A673 (cell line): ENCODE data around the gene CYP11A1. TPM values are rescaled to one million over a fixed set of nuclear protein-coding genes. Genes with fewer than 3 reads are reported as not detected.

Source experiments
- BruUV-seq: library from RNA; stranded (reverse); fragments of 400-500 nt; replicated peaks from 2 replicates; lab custom pipeline; 2021; lab: Mats Ljungman, UMichigan
- CTCF ChIA-PET: fragments of 300-600 bp; sonication (Branson Sonifier 250); formaldehyde crosslinking; loops from one replicate; lab custom pipeline; 2022; ENCODE audit warnings: antibody characterized with exemption; lab: Charles Lee
- POLR2A ChIA-PET: fragments of 300-600 bp; sonication (Branson Sonifier 250); formaldehyde crosslinking; loops from one replicate; lab custom pipeline; 2022; ENCODE audit warnings: antibody characterized with exemption; ENCODE audit not compliant: low non-redundant PET; lab: Charles Lee
- DNase-seq: peaks from one replicate; pipeline ENCODE4 v3.0.0-alpha.2; 2015; ENCODE audit warnings: low spot score
- H3K27ac ChIP-seq: fragments of 200-600 bp; sonication (generic); 2 replicates; pipeline ENCODE4 v1.5.1; 2016; ENCODE audit warnings: mixed run types, low read depth, mild to moderate bottlenecking, mixed read lengths, antibody characterized with exemption, low read length; ENCODE audit not compliant: poor library complexity, severe bottlenecking
- H3K27me3 ChIP-seq: fragments of 200-600 bp; sonication (generic); replicated peaks from 2 replicates; pipeline ENCODE4 v1.6.1; 2017; ENCODE audit warnings: mixed run types, low read depth, mild to moderate bottlenecking, mixed read lengths, antibody characterized with exemption, low read length; ENCODE audit not compliant: insufficient read depth, poor library complexity
- H3K36me3 ChIP-seq: fragments of 200-600 bp; sonication (generic); 2 replicates; pipeline ENCODE4 v1.6.1; 2016; ENCODE audit warnings: mixed run types, mild to moderate bottlenecking, mixed read lengths, antibody characterized with exemption, low read length; ENCODE audit not compliant: insufficient read depth, poor library complexity, severe bottlenecking
- H3K4me1 ChIP-seq: fragments of 200-600 bp; sonication (generic); 2 replicates; pipeline ENCODE4 v1.6.1; 2017; ENCODE audit warnings: mixed run types, mild to moderate bottlenecking, mixed read lengths, antibody characterized with exemption, low read length; ENCODE audit not compliant: insufficient read depth, poor library complexity, severe bottlenecking
- H3K4me3 ChIP-seq: fragments of 200-600 bp; sonication (generic); 2 replicates; pipeline ENCODE4 v1.5.1; 2016; ENCODE audit warnings: low read depth, mixed run types, mild to moderate bottlenecking, mixed read lengths, low read length; ENCODE audit not compliant: poor library complexity, severe bottlenecking
- H3K9me3 ChIP-seq: fragments of 200-600 bp; sonication (generic); 2 replicates; pipeline ENCODE4 v1.6.1; 2016; ENCODE audit warnings: mixed run types, low read depth, mild to moderate bottlenecking, mixed read lengths, antibody characterized with exemption, low read length; ENCODE audit not compliant: poor library complexity, severe bottlenecking
- CTCF ChIP-seq: fragments of 300-800, 200-600 bp; sonication (generic); conservative IDR thresholded peaks from 2 replicates; pipeline ENCODE4 v1.5.1; 2017; ENCODE audit warnings: low read depth, mild to moderate bottlenecking, antibody characterized with exemption, low read length, moderate library complexity, mixed read lengths
- EZH2 ChIP-seq: fragments of 200-600 bp; sonication (generic); IDR thresholded peaks from 2 replicates; pipeline ENCODE4 v1.6.1; 2017; ENCODE audit warnings: borderline replicate concordance, low read depth, mild to moderate bottlenecking, mixed read lengths, antibody characterized with exemption, low read length; ENCODE audit not compliant: poor library complexity, severe bottlenecking
- intact Hi-C: fragments of 100-400 bp; cut with micrococcal nuclease; formaldehyde crosslinking; loops from one replicate; pipeline ENCODE4 v1.10.0; 2022; ENCODE audit not compliant: unreplicated experiment
- total RNA-seq: library from RNA; stranded (reverse); gene quantifications from 2 replicates; pipeline ENCODE4 v1.2.3, GENCODE V29; 2021

CYP11A1 gene
- total RNA-seq, 1 experiment from 2014 or later, result not detected

- intact Hi-C loops, result no loop called here
- BruUV-seq, result no TSS peak
Observed at GRCh38 chr15:74414603-74415338, 47.3 kb upstream of the CYP11A1 start.

GRCh38 chr15:74414081-74414580, 46.7 kb upstream of the CYP11A1 start:
- Histone ChIP-seq H3K36me3 (no peaks in the 10 kb centered on the region), H3K27ac (no peak overlapping the region), H3K9me3 (no peaks in the 10 kb centered on the region), H3K27me3 (no peaks in the 10 kb centered on the region), H3K4me1 (no peaks in the 10 kb centered on the region), H3K4me3 (no peak overlapping the region)
- BruUV-seq, result no TSS peak
- ChIA-PET CTCF (no interaction called here), POLR2A (no interaction called here)
- DNase-seq, result no peak
- no peak for TF ChIP-seq CTCF
- intact Hi-C loops, result no loop called here

More at GRCh38 chr15:74414603-74415338, 47.3 kb upstream of the CYP11A1 start:
- ChIA-PET CTCF (no interaction called here), POLR2A (no interaction called here)
- Histone ChIP-seq H3K27ac (no peak overlapping the region), H3K9me3 (no peaks in the 10 kb centered on the region), H3K27me3 (no peaks in the 10 kb centered on the region), H3K36me3 (no peaks in the 10 kb centered on the region), H3K4me1 (no peaks in the 10 kb centered on the region), H3K4me3 (no peak overlapping the region)
- TF ChIP-seq EZH2 (no peak), CTCF (no peak)
- DNase-seq, result no peak

GRCh38 chr15:74413350-74414080, 46.1 kb upstream of the CYP11A1 start:
- CTCF ChIA-PET, result interaction anchor here (0.5 kb wide), 1 partner anchor 31 kb away, joined by 3 read pairs; no protein-coding TSS in a partner anchor
- intact Hi-C loops, result no loop called here

More at GRCh38 chr15:74413350-74414080, 46.1 kb upstream of the CYP11A1 start:
- Histone ChIP-seq H3K4me3 (no peak overlapping the region), H3K4me1 (no peaks in the 10 kb centered on the region), H3K9me3 (no peaks in the 10 kb centered on the region), H3K27me3 (no peaks in the 10 kb centered on the region), H3K36me3 (no peaks in the 10 kb centered on the region), H3K27ac (no peak overlapping the region)
- POLR2A ChIA-PET, result no interaction called here
- no peak for DNase-seq
- BruUV-seq, result no TSS peak
- TF ChIP-seq EZH2 (no peak), CTCF (no peak)
